RCC 7860 (cell line): Measurements from ENCODE around the gene GRHL1.
"Not testable (repeated sequence)": the region's sequence is repeated elsewhere in the genome, so short reads cannot be mapped to it uniquely, and the experiment has no call there.

ENCODE experiments used
- DNase-seq: peaks from one replicate; pipeline ENCODE4 v3.0.0-alpha.2; 2015; ENCODE audit warnings: low spot score
- FAIRE-seq: peaks from 2 replicates; lab custom pipeline; 2012; peaks lifted over from hg19 to GRCh38; lab: Jason Lieb, UNC

GRHL1 gene

GRCh38 chr2:9951522-9952285 is at the start of gene GRHL1:
Gene GRHL1 (plus strand): TSS chr2:9951693. CDS start chr2:9951834, 141 bp downstream.
- no peak for FAIRE-seq
- DNase-seq, result peak; percentile 70

- no peak for DNase-seq
- peak; percentile 52 for FAIRE-seq
These were observed 46.1 kb upstream of the GRHL1 start for GRCh38 chr2:9905413-9905812.

- FAIRE-seq, result no peak
- no peak for DNase-seq
These were observed 44.1 kb upstream of the GRHL1 start for GRCh38 chr2:9907402-9907801.

- no peak for FAIRE-seq
- DNase-seq, result no peak
These were observed 42.9 kb upstream of the GRHL1 start for GRCh38 chr2:9908639-9909038.

GRCh38 chr2:9909106-9909505 is 42.4 kb upstream of the GRHL1 start:
- FAIRE-seq (no peak), DNase-seq (no peak)

- no peak for FAIRE-seq
- DNase-seq, result no peak
These were observed 40.8 kb upstream of the GRHL1 start for GRCh38 chr2:9910699-9911098.

- DNase-seq (no peak), FAIRE-seq (no peak)
These were observed 39.0 kb upstream of the GRHL1 start for GRCh38 chr2:9912468-9912867.

GRCh38 chr2:9914384-9915065 is 37.0 kb upstream of the GRHL1 start:
- FAIRE-seq, result peak; percentile 80

GRCh38 chr2:9918275-9918674 is 33.2 kb upstream of the GRHL1 start:
- FAIRE-seq (no peak), DNase-seq (no peak)

More at GRCh38 chr2:9914384-9915065, 37.0 kb upstream of the GRHL1 start:
- peak; percentile 78 for DNase-seq

- no peak for FAIRE-seq
- no peak for DNase-seq
These were observed 32.0 kb upstream of the GRHL1 start for GRCh38 chr2:9919512-9919911.

GRCh38 chr2:9927020-9927419 is 24.5 kb upstream of the GRHL1 start:
- DNase-seq, FAIRE-seq: not testable (repeated sequence)

- FAIRE-seq (no peak), DNase-seq (no peak)
These were observed 14.2 kb upstream of the GRHL1 start for GRCh38 chr2:9937258-9937657.

GRCh38 chr2:9937968-9938367 is 13.5 kb upstream of the GRHL1 start:
- no peak for FAIRE-seq
- no peak for DNase-seq

GRCh38 chr2:9939587-9940485 is 11.7 kb upstream of the GRHL1 start:
- DNase-seq (no peak), FAIRE-seq (no peak)

GRCh38 chr2:9941196-9941995 is 10.1 kb upstream of the GRHL1 start:
- peak; percentile 21 for DNase-seq
- FAIRE-seq, result no peak

GRCh38 chr2:9941996-9942390 is 9.5 kb upstream of the GRHL1 start:
- DNase-seq (no peak), FAIRE-seq (no peak)

- no peak for FAIRE-seq
- DNase-seq, result no peak
These were observed 7.1 kb upstream of the GRHL1 start for GRCh38 chr2:9944330-9944758.

GRCh38 chr2:9945596-9945995 is 5.9 kb upstream of the GRHL1 start:
- DNase-seq (no peak), FAIRE-seq (no peak)

- FAIRE-seq (no peak), DNase-seq (no peak)
These were observed 5.4 kb upstream of the GRHL1 start for GRCh38 chr2:9946076-9946475.

GRCh38 chr2:9946818-9947217 is 4.7 kb upstream of the GRHL1 start:
- FAIRE-seq, result no peak
- DNase-seq, result no peak
